H9 (cell line): ENCODE measurements around the gene DNM1. TPM values are rescaled to one million over a fixed set of nuclear protein-coding genes. Genes with fewer than 3 reads are reported as not detected.
A peak's percentile ranks its signal among the peaks of the same experiment; 100 is the strongest.

Source experiments
- DNase-seq: peaks from one replicate; pipeline ENCODE4 v3.0.0-alpha.2; 2017
- H2AFZ ChIP-seq: one replicate; pipeline ENCODE4 v1.6.1; 2013; ENCODE audit warnings: mild to moderate bottlenecking, low read length, control low read depth, moderate library complexity
- H2AK5ac ChIP-seq: 2 replicates; pipeline ENCODE4 v1.6.1; 2013; ENCODE audit warnings: low read length, control low read depth, mixed read lengths; ENCODE audit not compliant: insufficient read length
- H2BK120ac ChIP-seq: one replicate; pipeline ENCODE4 v1.6.1; 2013; ENCODE audit warnings: low read depth, mild to moderate bottlenecking, low read length, control low read depth, inconsistent platforms; ENCODE audit not compliant: poor library complexity, severe bottlenecking
- H2BK12ac ChIP-seq: 2 replicates; pipeline ENCODE4 v1.6.1; 2013; ENCODE audit warnings: low read length, control low read depth, mixed read lengths, low read depth; ENCODE audit not compliant: insufficient read length
- H2BK15ac ChIP-seq: 2 replicates; pipeline ENCODE4 v1.6.1; 2013; ENCODE audit warnings: low read depth, low read length, control low read depth
- H2BK20ac ChIP-seq: one replicate; pipeline ENCODE4 v1.6.1; 2013; ENCODE audit warnings: low read depth, mild to moderate bottlenecking, low read length, control low read depth, inconsistent platforms; ENCODE audit not compliant: poor library complexity, severe bottlenecking
- H2BK5ac ChIP-seq: 2 replicates; pipeline ENCODE4 v1.6.1; 2013; ENCODE audit warnings: low read length, control low read depth, mixed read lengths; ENCODE audit not compliant: insufficient read length
- H3K14ac ChIP-seq: 2 replicates; pipeline ENCODE4 v1.6.1; 2013; ENCODE audit warnings: low read length, control low read depth; ENCODE audit not compliant: insufficient read depth
- H3K18ac ChIP-seq: 2 replicates; pipeline ENCODE4 v1.6.1; 2013; ENCODE audit warnings: low read depth, mild to moderate bottlenecking, mixed read lengths, low read length, control low read depth; ENCODE audit not compliant: insufficient read length
- H3K23ac ChIP-seq: 2 replicates; pipeline ENCODE4 v1.6.1; 2013; ENCODE audit warnings: low read length, control low read depth, mixed read lengths, low read depth; ENCODE audit not compliant: insufficient read length
- H3K23me2 ChIP-seq: 2 replicates; pipeline ENCODE4 v1.6.1; 2013; ENCODE audit warnings: low read depth, mild to moderate bottlenecking, mixed read lengths, low read length, control low read depth; ENCODE audit not compliant: insufficient read length, poor library complexity, severe bottlenecking
- H3K27ac ChIP-seq: 2 replicates; pipeline ENCODE4 v1.5.1; 2013; ENCODE audit warnings: low read length, control low read depth, mixed read lengths, low read depth; ENCODE audit not compliant: insufficient read length
- H3K27me3 ChIP-seq: 2 replicates; pipeline ENCODE4 v1.6.1; 2013; ENCODE audit warnings: low read length, control low read depth, inconsistent platforms; ENCODE audit not compliant: insufficient read depth
- H3K4ac ChIP-seq: 2 replicates; pipeline ENCODE4 v1.6.1; 2013; ENCODE audit warnings: low read depth, mild to moderate bottlenecking, control low read depth, inconsistent platforms, low read length, moderate library complexity
- H3K4me1 ChIP-seq: 2 replicates; pipeline ENCODE4 v1.6.1; 2013; ENCODE audit warnings: low read length, control low read depth, inconsistent platforms; ENCODE audit not compliant: insufficient read depth
- H3K4me2 ChIP-seq: 2 replicates; pipeline ENCODE4 v1.6.1; 2013; ENCODE audit warnings: low read length, control low read depth, mixed read lengths; ENCODE audit not compliant: insufficient read length, insufficient read depth
- H3K56ac ChIP-seq: 2 replicates; pipeline ENCODE4 v1.6.1; 2013; ENCODE audit warnings: low read depth, mild to moderate bottlenecking, mixed read lengths, low read length, control low read depth; ENCODE audit not compliant: insufficient read length
- H3K79me1 ChIP-seq: 2 replicates; pipeline ENCODE4 v1.6.1; 2013; ENCODE audit warnings: low read depth, mild to moderate bottlenecking, moderate library complexity, low read length, control low read depth, inconsistent platforms; ENCODE audit not compliant: insufficient read depth, poor library complexity, severe bottlenecking
- H3K79me2 ChIP-seq: 2 replicates; pipeline ENCODE4 v1.6.1; 2013; ENCODE audit warnings: low read length, control low read depth, inconsistent platforms; ENCODE audit not compliant: insufficient read depth
- H3K9ac ChIP-seq: 2 replicates; pipeline ENCODE4 v1.6.1; 2013; ENCODE audit warnings: low read length, control low read depth, mixed read lengths; ENCODE audit not compliant: insufficient read length; ENCODE audit errors: extremely low read depth
- H3K9me3 ChIP-seq: one replicate; pipeline ENCODE4 v1.6.1; 2013; ENCODE audit warnings: low read depth, low read length, inconsistent platforms; ENCODE audit not compliant: control insufficient read depth
- H3T11ph ChIP-seq: one replicate; pipeline ENCODE4 v1.6.1; 2013; ENCODE audit warnings: mild to moderate bottlenecking, low read length, control low read depth, inconsistent platforms
- H4K20me1 ChIP-seq: one replicate; pipeline ENCODE4 v1.6.1; 2013; ENCODE audit not compliant: control insufficient read depth, insufficient read length, insufficient read depth
- H4K5ac ChIP-seq: 2 replicates; pipeline ENCODE4 v1.6.1; 2013; ENCODE audit warnings: low read depth, mild to moderate bottlenecking, mixed read lengths, low read length, control low read depth; ENCODE audit not compliant: insufficient read length
- H4K8ac ChIP-seq: replicated peaks from 2 replicates; pipeline ENCODE4 v1.6.1; 2013; ENCODE audit warnings: low read length, control low read depth, mixed read lengths, low read depth; ENCODE audit not compliant: insufficient read length
- H4K91ac ChIP-seq: 2 replicates; pipeline ENCODE4 v1.6.1; 2013; ENCODE audit warnings: low read depth, mild to moderate bottlenecking, moderate library complexity, mixed read lengths, low read length, control low read depth; ENCODE audit not compliant: insufficient read length
- H3K27ac Mint-ChIP-seq, 3 experiments: 2 replicates in 2 of 3; 3 replicates in 1 of 3; pipeline ENCODE4 v1.8.0; 2020 to 2021; ENCODE audit warnings: mixed read lengths in 3 of 3, mild to moderate bottlenecking in 1 of 3, moderate library complexity in 1 of 3
- H3K27me3 Mint-ChIP-seq: 2 replicates; pipeline ENCODE4 v1.8.0; 2021; ENCODE audit warnings: low read depth, mild to moderate bottlenecking, moderate library complexity, mixed read lengths
- H3K36me3 Mint-ChIP-seq, 3 experiments: 2 replicates in 2 of 3; 3 replicates in 1 of 3; pipeline ENCODE4 v1.8.0; 2020 to 2021; ENCODE audit warnings: low read depth in 3 of 3, mixed read lengths in 3 of 3; ENCODE audit not compliant: insufficient read depth in 1 of 3
- H3K4me1 Mint-ChIP-seq, 2 experiments: 2 replicates each; pipeline ENCODE4 v1.8.0; 2020; ENCODE audit warnings: mixed read lengths in 2 of 2
- H3K4me3 Mint-ChIP-seq, 2 experiments: 2 replicates in 1 of 2; 3 replicates in 1 of 2; pipeline ENCODE4 v1.8.0; 2020 to 2021; ENCODE audit warnings: mild to moderate bottlenecking in 2 of 2, mixed read lengths in 2 of 2, moderate library complexity in 1 of 2
- H3K9me3 Mint-ChIP-seq, 2 experiments: 2 replicates in 1 of 2; 3 replicates in 1 of 2; pipeline ENCODE4 v1.8.0; 2020; ENCODE audit warnings: mild to moderate bottlenecking in 2 of 2, mixed read lengths in 2 of 2, moderate library complexity in 1 of 2
- WGBS: extraction: QIAGEN DNeasy Blood & Tissue Kit; methylation state at CpG from one replicate; pipeline ENCODE4 v1.1.7; 2013; ENCODE audit warnings: missing lambda C conversion rate, low lambda C conversion rate, mixed read lengths; ENCODE audit not compliant: insufficient read length; ENCODE audit errors: extremely low coverage; 5-methylcytosine and 5-hydroxymethylcytosine counted together
- total RNA-seq: library from RNA; stranded (reverse); gene quantifications from 2 replicates; pipeline ENCODE4 v1.2.1, GENCODE V29; 2021
- TF ChIP-seq, protein P1 (sequence below): fragments of 200-600 bp; sonication (generic); conservative IDR thresholded peaks from 3 replicates; pipeline ENCODE4 v1.8.0; 2021; ENCODE audit warnings: antibody characterized with exemption, mild to moderate bottlenecking

The DNM1 gene
- total RNA-seq, 1 experiment from 2014 or later = 58.0 TPM

DNA sequence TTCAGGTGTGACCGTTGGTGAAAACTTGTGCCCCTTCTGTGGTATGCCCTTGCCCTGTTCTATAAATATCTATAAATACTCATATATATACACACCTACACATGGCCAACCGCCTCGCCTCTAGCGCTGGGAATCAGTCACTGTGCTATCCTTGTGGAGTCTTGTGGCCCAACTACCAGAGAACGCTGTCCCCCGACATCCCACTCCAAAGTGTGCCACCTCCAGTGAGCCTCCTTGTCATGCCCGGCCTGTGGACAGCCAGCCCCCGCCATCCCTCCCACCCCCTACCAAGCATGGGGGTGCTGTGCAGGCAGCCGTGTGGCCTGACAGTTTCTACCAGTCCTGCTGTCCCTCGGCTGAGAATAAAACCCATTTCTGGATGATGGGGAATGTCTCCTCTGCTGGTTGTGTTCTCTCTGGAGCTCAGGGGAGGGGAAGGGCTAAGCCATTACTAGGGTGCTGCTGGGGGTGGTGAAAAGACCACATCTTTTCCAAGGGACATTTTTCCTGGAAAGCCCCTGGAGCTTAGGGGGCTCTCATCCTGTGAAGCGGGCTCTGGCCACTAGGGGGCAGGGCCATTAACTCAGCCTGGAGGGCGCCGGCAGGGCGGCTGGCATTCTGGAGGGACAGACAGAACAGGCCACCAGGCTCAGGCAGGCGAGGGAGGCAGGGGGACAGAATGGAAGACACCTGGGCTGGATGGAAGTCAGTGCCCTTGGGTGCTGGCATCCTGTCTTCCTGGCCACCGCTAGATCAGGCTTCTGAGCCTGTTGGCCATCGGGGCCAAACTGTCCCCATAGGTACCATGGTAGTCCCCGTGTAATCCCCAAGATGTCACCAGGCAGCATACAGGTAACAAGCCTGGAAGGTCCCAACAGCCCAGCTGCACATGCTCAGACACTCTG is 51.9 kb downstream of the DNM1 start:
- H3K36me3 Mint-ChIP-seq = peaks cover 17 to 45% (median 28%) of the 10 kb centered on the region in 3 experiments
- Histone ChIP-seq H2AFZ (no peak overlapping the region), H3K79me2 (peaks cover 3% of the 10 kb centered on the region), H3K14ac (no peak overlapping the region), H3K23ac (no peak overlapping the region), H3K4me1 (no peaks in the 10 kb centered on the region), H2AK5ac (no peak overlapping the region), H3K9me3 (no peaks in the 10 kb centered on the region), H2BK15ac (no peak overlapping the region), H2BK20ac (no peak overlapping the region), H4K20me1 (no peaks in the 10 kb centered on the region), H3T11ph (no peak overlapping the region), H3K56ac (no peak overlapping the region), H3K4me2 (no peak overlapping the region), H3K23me2 (no peaks in the 10 kb centered on the region), H2BK5ac (no peak overlapping the region), H4K5ac (no peak overlapping the region), H2BK12ac (no peak overlapping the region), H3K4ac (no peak overlapping the region), H3K9ac (no peak overlapping the region), H3K27ac (no peak overlapping the region), H4K8ac (no peak overlapping the region), H3K18ac (no peak overlapping the region), H2BK120ac (no peak overlapping the region), H3K79me1 (no peaks in the 10 kb centered on the region), H3K27me3 (no peaks in the 10 kb centered on the region), H4K91ac (no peak overlapping the region)
- H3K27me3 Mint-ChIP-seq = peaks cover 3% of the 10 kb centered on the region
- WGBS = no CpG with 5 or more reads among the region's 18 CpGs
- TF ChIP-seq, protein P1, sequence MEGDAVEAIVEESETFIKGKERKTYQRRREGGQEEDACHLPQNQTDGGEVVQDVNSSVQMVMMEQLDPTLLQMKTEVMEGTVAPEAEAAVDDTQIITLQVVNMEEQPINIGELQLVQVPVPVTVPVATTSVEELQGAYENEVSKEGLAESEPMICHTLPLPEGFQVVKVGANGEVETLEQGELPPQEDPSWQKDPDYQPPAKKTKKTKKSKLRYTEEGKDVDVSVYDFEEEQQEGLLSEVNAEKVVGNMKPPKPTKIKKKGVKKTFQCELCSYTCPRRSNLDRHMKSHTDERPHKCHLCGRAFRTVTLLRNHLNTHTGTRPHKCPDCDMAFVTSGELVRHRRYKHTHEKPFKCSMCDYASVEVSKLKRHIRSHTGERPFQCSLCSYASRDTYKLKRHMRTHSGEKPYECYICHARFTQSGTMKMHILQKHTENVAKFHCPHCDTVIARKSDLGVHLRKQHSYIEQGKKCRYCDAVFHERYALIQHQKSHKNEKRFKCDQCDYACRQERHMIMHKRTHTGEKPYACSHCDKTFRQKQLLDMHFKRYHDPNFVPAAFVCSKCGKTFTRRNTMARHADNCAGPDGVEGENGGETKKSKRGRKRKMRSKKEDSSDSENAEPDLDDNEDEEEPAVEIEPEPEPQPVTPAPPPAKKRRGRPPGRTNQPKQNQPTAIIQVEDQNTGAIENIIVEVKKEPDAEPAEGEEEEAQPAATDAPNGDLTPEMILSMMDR = peak; percentile 92
- no peak overlapping the region; a peak in 1 of 5 replicates for H3K4me3 Mint-ChIP-seq
- peak; percentile 84 for DNase-seq
- peak overlapping the region in 1 of 3 experiments; percentile 77; a peak in 3 of 7 replicates for H3K27ac Mint-ChIP-seq
- no peaks in the 10 kb centered on the region; a peak in 1 of 5 replicates for H3K9me3 Mint-ChIP-seq
- peaks cover 8 to 32% of the 10 kb centered on the region in 2 experiments for H3K4me1 Mint-ChIP-seq
